IPS-18c (cell line): ENCODE data around the gene TPSD1.
"Not testable (repeated sequence)": the region's sequence is repeated elsewhere in the genome, so short reads cannot be mapped to it uniquely, and the experiment has no call there.

ENCODE experiments used
- H3K4me3 ChIP-seq: 2 replicates; pipeline ENCODE4 v1.7.0; 2013; ENCODE audit warnings: low read depth, mild to moderate bottlenecking, low read length, moderate library complexity; ENCODE audit not compliant: insufficient read depth
- H3K9me3 ChIP-seq: one replicate; pipeline ENCODE4 v1.6.1; 2013; ENCODE audit warnings: mild to moderate bottlenecking, low read length, moderate library complexity; ENCODE audit not compliant: control insufficient read depth, insufficient read depth

TPSD1 gene

GRCh38 chr16:1218061-1218929 is 37.6 kb upstream of the TPSD1 start:
- Histone ChIP-seq H3K4me3 (no peak overlapping the region), H3K9me3 (no peaks in the 10 kb centered on the region)

GRCh38 chr16:1218930-1219611 is 36.8 kb upstream of the TPSD1 start:
- Histone ChIP-seq H3K9me3 (no peaks in the 10 kb centered on the region), H3K4me3 (no peak overlapping the region)

DNA sequence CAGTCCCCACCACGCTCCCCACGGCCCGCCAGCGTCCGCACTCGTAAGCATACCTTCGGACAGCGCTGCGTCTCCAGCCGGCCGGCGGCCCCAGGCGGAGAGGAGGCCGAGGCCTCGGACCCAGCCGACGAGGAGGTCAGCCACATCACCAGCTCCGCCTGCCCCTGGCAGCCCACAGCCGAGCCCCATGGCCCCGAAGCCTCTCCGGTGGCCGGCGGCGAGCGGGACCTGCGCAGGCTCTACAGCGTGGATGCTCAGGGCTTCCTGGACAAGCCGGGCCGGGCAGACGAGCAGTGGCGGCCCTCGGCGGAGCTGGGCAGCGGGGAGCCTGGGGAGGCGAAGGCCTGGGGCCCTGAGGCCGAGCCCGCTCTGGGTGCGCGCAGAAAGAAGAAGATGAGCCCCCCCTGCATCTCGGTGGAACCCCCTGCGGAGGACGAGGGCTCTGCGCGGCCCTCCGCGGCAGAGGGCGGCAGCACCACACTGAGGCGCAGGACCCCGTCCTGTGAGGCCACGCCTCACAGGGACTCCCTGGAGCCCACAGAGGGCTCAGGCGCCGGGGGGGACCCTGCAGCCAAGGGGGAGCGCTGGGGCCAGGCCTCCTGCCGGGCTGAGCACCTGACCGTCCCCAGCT is 35.7 kb upstream of the TPSD1 start:
- no peak overlapping the region for H3K4me3 ChIP-seq
- H3K9me3 ChIP-seq: peaks cover under 1% of the 10 kb centered on the region

DNA sequence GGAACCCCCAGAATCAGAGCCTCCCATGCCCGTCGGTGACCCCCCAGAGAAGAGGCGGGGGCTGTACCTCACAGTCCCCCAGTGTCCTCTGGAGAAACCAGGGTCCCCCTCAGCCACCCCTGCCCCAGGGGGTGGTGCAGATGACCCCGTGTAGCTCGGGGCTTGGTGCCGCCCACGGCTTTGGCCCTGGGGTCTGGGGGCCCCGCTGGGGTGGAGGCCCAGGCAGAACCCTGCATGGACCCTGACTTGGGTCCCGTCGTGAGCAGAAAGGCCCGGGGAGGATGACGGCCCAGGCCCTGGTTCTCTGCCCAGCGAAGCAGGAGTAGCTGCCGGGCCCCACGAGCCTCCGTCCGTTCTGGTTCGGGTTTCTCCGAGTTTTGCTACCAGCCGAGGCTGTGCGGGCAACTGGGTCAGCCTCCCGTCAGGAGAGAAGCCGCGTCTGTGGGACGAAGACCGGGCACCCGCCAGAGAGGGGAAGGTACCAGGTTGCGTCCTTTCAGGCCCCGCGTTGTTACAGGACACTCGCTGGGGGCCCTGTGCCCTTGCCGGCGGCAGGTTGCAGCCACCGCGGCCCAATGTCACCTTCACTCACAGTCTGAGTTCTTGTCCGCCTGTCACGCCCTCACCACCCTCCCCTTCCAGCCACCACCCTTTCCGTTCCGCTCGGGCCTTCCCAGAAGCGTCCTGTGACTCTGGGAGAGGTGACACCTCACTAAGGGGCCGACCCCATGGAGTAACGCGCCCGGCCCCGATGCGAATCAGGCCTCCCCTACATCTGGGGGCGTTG is 34.8 kb upstream of the TPSD1 start:
- peaks cover 2% of the 10 kb centered on the region for H3K9me3 ChIP-seq
- H3K4me3 ChIP-seq: no peak overlapping the region

DNA sequence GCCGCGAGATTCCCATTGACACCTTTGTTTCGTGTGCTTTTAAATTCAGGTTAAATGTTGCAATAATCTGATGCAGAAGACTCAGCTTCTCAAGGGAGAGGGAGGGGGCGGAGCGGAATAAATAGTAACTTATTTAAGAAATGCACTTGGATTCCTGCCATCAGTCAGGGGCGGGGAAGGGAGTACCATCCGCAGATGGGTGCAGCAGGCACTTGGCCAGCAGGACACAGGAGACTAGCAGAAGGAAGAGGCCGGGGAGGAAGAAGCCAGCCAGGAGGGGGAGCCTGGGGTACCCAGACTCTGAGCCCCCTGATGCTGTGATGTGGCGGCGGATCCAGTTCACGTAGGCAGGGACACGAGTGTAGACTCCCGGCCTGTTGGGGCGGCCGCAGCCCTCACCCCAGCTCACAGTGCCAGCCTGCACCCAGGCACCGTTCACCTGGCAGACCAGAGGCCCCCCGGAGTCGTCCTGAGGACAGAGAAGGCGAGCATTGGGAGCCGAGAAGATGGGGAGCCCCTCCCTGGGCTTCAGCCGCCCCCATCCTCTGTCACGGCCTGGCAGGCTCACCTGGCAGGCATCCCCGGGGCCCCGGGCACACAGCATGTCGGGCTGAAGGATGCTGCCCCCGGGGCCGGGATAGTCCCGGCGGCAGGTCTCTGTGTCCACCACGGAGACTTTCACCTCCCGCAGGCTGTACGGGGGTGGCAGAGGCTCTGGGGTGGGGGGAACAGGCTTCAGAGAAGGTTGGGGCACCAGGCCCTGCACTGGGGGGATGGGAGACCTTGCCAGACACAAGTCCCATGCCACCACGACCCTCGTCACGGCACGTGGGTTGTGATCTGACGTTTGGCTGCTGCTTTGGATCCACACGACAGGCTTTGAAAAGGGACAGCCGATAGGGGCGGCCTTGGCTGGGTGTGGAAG is 34.0 kb upstream of the TPSD1 start:
- H3K9me3 ChIP-seq: peaks cover 2% of the 10 kb centered on the region

GRCh38 chr16:1222553-1223354 is 33.1 kb upstream of the TPSD1 start:
- Histone ChIP-seq H3K4me3 (no peak overlapping the region), H3K9me3 (peaks cover 2% of the 10 kb centered on the region)

More for the DNA sequence above, 34.0 kb upstream of the TPSD1 start:
- H3K4me3 ChIP-seq: no peak overlapping the region

DNA sequence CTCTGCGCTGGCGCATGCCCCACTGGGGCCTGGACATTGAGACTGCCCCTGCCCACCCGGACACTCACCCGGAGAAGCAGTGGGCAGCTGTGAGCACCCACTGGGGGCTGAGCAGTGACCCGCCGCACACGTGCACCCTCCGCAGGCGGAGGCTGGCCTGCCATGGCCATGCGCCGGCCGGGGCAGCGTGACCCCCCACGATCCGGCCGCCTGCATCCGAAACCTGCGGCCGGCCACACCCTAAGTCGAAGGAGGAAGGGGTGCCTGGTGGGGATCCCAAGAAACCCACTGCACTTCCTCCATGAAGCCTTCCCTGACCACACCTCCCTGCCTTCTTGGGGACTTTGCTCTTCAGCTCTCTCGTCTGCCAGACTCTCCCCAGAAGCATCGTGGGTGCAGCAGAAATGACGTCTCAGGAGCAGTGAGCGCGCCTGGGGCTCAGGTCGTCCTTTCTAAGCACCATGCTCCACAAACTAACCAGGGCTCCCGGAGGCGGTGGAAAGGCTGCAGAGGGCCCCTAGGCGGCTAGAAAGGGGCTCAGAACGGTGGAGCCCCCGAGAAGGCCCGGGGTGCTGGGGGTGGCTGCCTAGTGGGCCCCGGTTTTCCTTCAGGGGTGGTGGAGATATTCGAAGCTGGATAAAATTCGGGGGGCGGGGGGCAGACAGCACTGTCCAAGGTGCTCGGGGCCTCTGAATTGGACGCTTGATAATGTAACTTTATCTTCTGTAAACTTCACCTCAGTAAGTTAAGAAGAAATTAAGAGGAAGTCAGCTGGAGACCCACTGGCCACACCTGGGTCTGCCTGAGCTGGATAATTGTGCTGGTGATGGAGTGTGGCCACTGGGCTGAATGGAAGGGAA is 32.3 kb upstream of the TPSD1 start:
- peaks cover 2% of the 10 kb centered on the region for H3K9me3 ChIP-seq

DNA sequence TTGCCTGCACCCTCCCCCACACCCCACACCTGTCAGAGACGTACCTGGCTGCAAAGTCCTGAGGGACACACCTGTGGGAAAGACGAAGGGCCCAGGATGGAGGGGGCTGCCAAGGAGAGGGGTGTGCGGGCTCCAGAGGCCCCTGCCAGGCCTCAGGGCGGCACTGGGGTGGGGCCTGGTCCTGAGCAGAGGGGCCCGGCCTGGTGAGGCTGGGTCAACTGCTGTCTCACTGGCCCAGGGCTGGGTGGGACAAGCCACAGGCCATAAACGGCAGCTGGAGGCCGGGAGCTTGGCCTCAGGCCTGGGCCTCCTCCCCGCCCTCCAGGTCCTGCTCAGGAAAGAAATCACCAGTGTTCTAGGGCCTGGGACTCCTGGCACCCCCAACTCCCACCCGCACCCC is 31.3 kb upstream of the TPSD1 start:
- H3K9me3 ChIP-seq: peaks cover 2% of the 10 kb centered on the region

More for the DNA sequence above, 32.3 kb upstream of the TPSD1 start:
- H3K4me3 ChIP-seq: no peak overlapping the region

GRCh38 chr16:1225051-1225451 is 30.8 kb upstream of the TPSD1 start, which contains the start of gene TPSG1:
TSS of gene TPSG1 (minus strand) at chr16:1225268. CDS start at chr16:1225252, 16 bp downstream.
- H3K4me3 ChIP-seq: no peak within 1 kb of the TSS

More for the DNA sequence above, 31.3 kb upstream of the TPSD1 start:
- no peak overlapping the region for H3K4me3 ChIP-seq

DNA sequence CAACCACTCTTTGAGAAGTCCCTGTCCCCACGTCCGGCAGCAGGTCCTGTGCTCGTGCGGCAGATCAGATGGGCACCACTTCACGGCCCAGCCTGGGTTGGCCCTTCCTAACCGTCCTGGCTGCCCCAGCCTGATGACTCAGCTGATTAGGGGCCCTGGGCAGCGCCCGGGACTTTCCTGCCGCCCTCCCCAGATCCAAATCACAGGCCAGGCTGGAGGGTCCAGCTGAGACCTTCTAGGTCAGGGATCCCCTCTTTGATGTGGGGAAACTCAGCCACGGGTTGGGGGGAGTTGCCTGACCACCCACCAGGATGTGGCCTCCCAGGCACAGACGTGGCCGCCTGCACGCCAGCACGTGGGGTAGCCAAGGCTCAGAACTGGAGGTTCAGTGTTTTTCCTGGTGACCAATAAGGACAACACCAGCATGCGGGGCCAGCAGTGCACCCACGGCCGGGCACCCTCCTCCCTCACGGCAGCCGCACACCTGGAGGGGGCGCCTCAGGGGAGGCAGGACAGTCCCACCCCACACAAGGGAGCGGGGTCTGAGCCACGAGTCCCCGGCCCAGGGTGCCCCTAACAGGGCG is 30.0 kb upstream of the TPSD1 start:
- not testable (repeated sequence) for H3K9me3 ChIP-seq, H3K4me3 ChIP-seq

More at GRCh38 chr16:1225051-1225451, 30.8 kb upstream of the TPSD1 start, which contains the start of gene TPSG1:
- H3K9me3 ChIP-seq: peaks cover 2% of the 10 kb centered on the region

DNA sequence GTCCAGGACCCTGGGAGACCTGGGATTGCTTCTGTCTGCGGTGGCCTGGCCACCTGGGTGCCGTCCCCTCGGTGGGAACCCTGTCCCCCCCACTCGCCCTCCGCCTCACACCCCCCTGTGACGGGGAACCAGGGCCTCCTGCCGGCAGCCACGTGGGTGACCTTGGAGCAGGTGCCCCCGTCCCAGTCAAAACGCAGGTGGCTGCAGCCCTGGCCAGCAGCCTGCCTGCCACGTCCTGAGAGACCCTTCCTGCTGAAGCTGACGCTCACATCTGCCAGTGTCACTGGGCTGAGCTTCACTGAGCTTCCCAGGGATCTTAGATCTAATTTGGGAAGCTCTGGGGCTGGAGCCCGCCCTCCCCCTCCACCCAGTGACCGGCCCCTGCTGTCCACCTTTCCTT is 29.2 kb upstream of the TPSD1 start:
- not testable (repeated sequence) for H3K9me3 ChIP-seq, H3K4me3 ChIP-seq

GRCh38 chr16:1228227-1228626 is 27.6 kb upstream of the TPSD1 start:
- not testable (repeated sequence) for H3K9me3 ChIP-seq, H3K4me3 ChIP-seq

- H3K4me3 ChIP-seq, H3K9me3 ChIP-seq: not testable (repeated sequence)
Measured at GRCh38 chr16:1229476-1229875, 26.4 kb upstream of the TPSD1 start.

GRCh38 chr16:1230084-1230470 is 25.8 kb upstream of the TPSD1 start, which contains the start of gene TPSB2:
TSS of gene TPSB2 (minus strand) at chr16:1230184. CDS start at chr16:1229951, 233 bp downstream.
- H3K9me3 ChIP-seq, H3K4me3 ChIP-seq: not testable (repeated sequence)
